ENCODE results near the gene OVCH1.

GRCh38 chr12:29537298-29537697 lies 39.8 kb upstream of the OVCH1 start:
- TF ChIP-seq CTCF (IDR thresholded peaks at IDR 0.05) (no peak), POLR2A (IDR thresholded peaks at IDR 0.05; ENCODE audit: low read depth) (no peak)
